PC-9 (cell line): ENCODE measurements around the gene RUBCN. TPM values are rescaled to one million over a fixed set of nuclear protein-coding genes. Genes with fewer than 3 reads are reported as not detected.

Experiments used
- BruUV-seq: library from RNA; stranded (reverse); fragments of 400-500 nt; replicated peaks from 2 replicates; lab custom pipeline; 2021; lab: Mats Ljungman, UMichigan
- CTCF ChIA-PET: fragments of 300-600 bp; sonication (Branson Sonifier 250); formaldehyde crosslinking; loops from one replicate; lab custom pipeline; 2022; ENCODE audit warnings: antibody characterized with exemption; lab: Charles Lee
- POLR2A ChIA-PET: fragments of 300-600 bp; sonication (Branson Sonifier 250); formaldehyde crosslinking; loops from one replicate; lab custom pipeline; 2022; ENCODE audit warnings: antibody characterized with exemption; ENCODE audit not compliant: unreplicated experiment; lab: Charles Lee
- DNase-seq, 2 experiments: peaks; one replicate each; pipeline versions ENCODE4 v3.0.0 to v3.0.0-alpha.2; 2015 to 2022; ENCODE audit warnings: mixed read lengths in 1 of 2
- H2AFZ ChIP-seq: fragments of 200-600 bp; sonication (generic); 2 replicates; pipeline ENCODE4 v1.8.1; 2017; ENCODE audit warnings: antibody characterized with exemption
- H3F3A ChIP-seq: fragments of 200-600 bp; sonication (generic); 2 replicates; pipeline ENCODE4 v1.8.1; 2017; ENCODE audit warnings: antibody characterized with exemption, mild to moderate bottlenecking, low read depth; ENCODE audit not compliant: insufficient read depth
- H3K27ac ChIP-seq: fragments of 200-600 bp; sonication (generic); 2 replicates; pipeline ENCODE4 v1.6.1; 2016; ENCODE audit warnings: mixed run types
- H3K27me3 ChIP-seq: fragments of 200-600 bp; sonication (generic); 2 replicates; pipeline ENCODE4 v1.6.1; 2016; ENCODE audit warnings: low read depth, mixed run types; ENCODE audit not compliant: insufficient read depth
- H3K36me3 ChIP-seq: fragments of 200-600 bp; sonication (generic); 2 replicates; pipeline ENCODE4 v1.6.1; 2016; ENCODE audit warnings: low read depth, mixed run types
- H3K4me1 ChIP-seq: fragments of 200-600 bp; sonication (generic); replicated peaks from 2 replicates; pipeline ENCODE4 v1.6.1; 2016; ENCODE audit warnings: mixed run types; ENCODE audit not compliant: insufficient read depth
- H3K4me2 ChIP-seq: fragments of 200-600 bp; sonication (generic); 2 replicates; pipeline ENCODE4 v1.6.1; 2017; ENCODE audit warnings: mixed run types
- H3K4me3 ChIP-seq: fragments of 200-600 bp; sonication (generic); 2 replicates; pipeline ENCODE4 v1.6.1; 2016; ENCODE audit warnings: mixed run types
- H3K79me2 ChIP-seq: fragments of 200-600 bp; sonication (generic); 2 replicates; pipeline ENCODE4 v1.6.1; 2017; ENCODE audit warnings: low read depth, mixed run types
- H3K9me2 ChIP-seq: fragments of 200-600 bp; sonication (generic); 2 replicates; pipeline ENCODE4 v1.8.1; 2017; ENCODE audit warnings: mild to moderate bottlenecking; ENCODE audit not compliant: insufficient read depth
- H3K9me3 ChIP-seq: fragments of 200-600 bp; sonication (generic); 2 replicates; pipeline ENCODE4 v1.8.1; 2016; ENCODE audit warnings: low read depth; ENCODE audit not compliant: insufficient read depth
- H4K20me1 ChIP-seq: fragments of 200-600 bp; sonication (generic); 2 replicates; pipeline ENCODE4 v1.8.1; 2017; ENCODE audit not compliant: insufficient read depth
- CTCF ChIP-seq: fragments of 200-600 bp; sonication (generic); conservative IDR thresholded peaks from 2 replicates; pipeline ENCODE4 v1.6.1; 2017; ENCODE audit warnings: mixed run types, antibody characterized with exemption, mild to moderate bottlenecking, moderate library complexity
- EZH2 ChIP-seq: fragments of 200-600 bp; sonication (generic); IDR thresholded peaks from 2 replicates; pipeline ENCODE4 v1.8.0; 2017; ENCODE audit warnings: antibody characterized with exemption, low read depth
- intact Hi-C: fragments of 100-400 bp; cut with micrococcal nuclease; formaldehyde crosslinking; loops from one replicate; pipeline ENCODE4 v1.10.0; 2022; ENCODE audit not compliant: unreplicated experiment
- total RNA-seq: library from RNA; stranded (reverse); gene quantifications from 2 replicates; pipeline ENCODE4 v1.2.3, GENCODE V29; 2021

RUBCN gene
- total RNA-seq, 1 experiment from 2014 or later: 34.2 TPM

- no peak overlapping the region for H3K4me3 ChIP-seq
Measured at GRCh38 chr3:197782230-197782629, 45.5 kb upstream of the RUBCN start.

GRCh38 chr3:197775317-197775716 lies 38.6 kb upstream of the RUBCN start:
- Histone ChIP-seq H3K4me1 (no peaks in the 10 kb centered on the region), H3K4me3 (no peak overlapping the region), H3K79me2 (no peaks in the 10 kb centered on the region), H3K4me2 (no peak overlapping the region), H3K9me2 (no peaks in the 10 kb centered on the region), H3K36me3 (peaks cover 65% of the 10 kb centered on the region), H3F3A (peaks cover 4% of the 10 kb centered on the region), H3K9me3 (no peaks in the 10 kb centered on the region), H3K27me3 (no peaks in the 10 kb centered on the region), H2AFZ (no peak overlapping the region), H4K20me1 (no peaks in the 10 kb centered on the region), H3K27ac (no peak overlapping the region)
- DNase-seq: no peak
- intact Hi-C loops: no loop called here
- no TSS peak for BruUV-seq
- ChIA-PET POLR2A (interaction anchor here (0.7 kb wide), 1 partner anchor 65 kb away, joined by 7 read pairs; no protein-coding TSS in a partner anchor), CTCF (no interaction called here)
- TF ChIP-seq EZH2 (no peak), CTCF (no peak)

More at GRCh38 chr3:197782230-197782629, 45.5 kb upstream of the RUBCN start:
- H3K27ac ChIP-seq: no peak overlapping the region
- ChIA-PET POLR2A (no interaction called here), CTCF (no interaction called here)
- no peak overlapping the region for H2AFZ ChIP-seq
- no peak overlapping the region for H3K4me2 ChIP-seq
- peaks cover 17% of the 10 kb centered on the region; the same call in 1 of the 2 replicates for H3F3A ChIP-seq
- peaks cover 32% of the 10 kb centered on the region for H3K36me3 ChIP-seq
- DNase-seq: no peak
- no peaks in the 10 kb centered on the region for H3K79me2 ChIP-seq
- TF ChIP-seq CTCF: no peak
- H3K27me3 ChIP-seq: no peaks in the 10 kb centered on the region
- no TSS peak for BruUV-seq
- H3K4me1 ChIP-seq: peaks cover 7% of the 10 kb centered on the region
- intact Hi-C loops: no loop called here
- no peaks in the 10 kb centered on the region for H4K20me1 ChIP-seq
- no peaks in the 10 kb centered on the region for H3K9me3 ChIP-seq
- H3K9me2 ChIP-seq: no peaks in the 10 kb centered on the region

- Histone ChIP-seq H3K27ac (no peak overlapping the region), H3K4me3 (no peak overlapping the region), H3K4me1 (no peaks in the 10 kb centered on the region), H3K9me2 (no peaks in the 10 kb centered on the region), H3K27me3 (no peaks in the 10 kb centered on the region), H2AFZ (no peak overlapping the region), H3K79me2 (peaks cover 13% of the 10 kb centered on the region; the same call in 1 of the 2 replicates), H3K36me3 (peaks cover 48% of the 10 kb centered on the region), H3K4me2 (no peak overlapping the region), H3F3A (no peaks in the 10 kb centered on the region), H3K9me3 (no peaks in the 10 kb centered on the region), H4K20me1 (no peaks in the 10 kb centered on the region)
- TF ChIP-seq CTCF: no peak
- no peak for TF ChIP-seq EZH2
- intact Hi-C loops: no loop called here
- no peak for DNase-seq
- ChIA-PET POLR2A (no interaction called here), CTCF (interaction anchor here (0.7 kb wide), 1 partner anchor 24 kb away, joined by 3 read pairs; no protein-coding TSS in a partner anchor)
- no TSS peak for BruUV-seq
Measured at GRCh38 chr3:197761784-197762183, 25.1 kb upstream of the RUBCN start.
